Measurements from ENCODE around the gene PAXIP1.
A peak's percentile ranks its signal among the peaks of the same experiment; 100 is the strongest.

The PAXIP1 gene

DNA sequence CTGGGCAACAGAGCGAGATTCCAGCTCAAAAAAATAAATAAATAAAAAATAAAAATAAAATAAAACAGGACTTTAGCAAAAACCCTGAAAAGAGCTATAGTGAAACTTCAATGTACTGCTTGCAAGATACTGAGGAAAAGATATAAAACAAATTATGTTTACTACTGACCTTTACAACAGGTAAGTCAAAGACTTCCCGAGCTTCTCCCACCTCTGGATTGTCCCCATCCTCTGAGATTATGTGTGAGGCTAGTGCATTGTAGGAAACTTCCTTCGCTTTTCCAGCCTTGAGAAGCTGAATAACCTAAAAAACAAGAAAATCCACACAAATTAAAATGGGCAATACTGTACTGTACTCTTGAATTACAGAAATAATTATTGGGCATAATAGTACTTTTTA lies 4.4 kb downstream of the PAXIP1 start:
- POLR2A ChIA-PET: no interaction called here
- DNase-seq (ENCODE audit: extremely low spot score): no peak
- TF ChIP-seq, protein P1, sequence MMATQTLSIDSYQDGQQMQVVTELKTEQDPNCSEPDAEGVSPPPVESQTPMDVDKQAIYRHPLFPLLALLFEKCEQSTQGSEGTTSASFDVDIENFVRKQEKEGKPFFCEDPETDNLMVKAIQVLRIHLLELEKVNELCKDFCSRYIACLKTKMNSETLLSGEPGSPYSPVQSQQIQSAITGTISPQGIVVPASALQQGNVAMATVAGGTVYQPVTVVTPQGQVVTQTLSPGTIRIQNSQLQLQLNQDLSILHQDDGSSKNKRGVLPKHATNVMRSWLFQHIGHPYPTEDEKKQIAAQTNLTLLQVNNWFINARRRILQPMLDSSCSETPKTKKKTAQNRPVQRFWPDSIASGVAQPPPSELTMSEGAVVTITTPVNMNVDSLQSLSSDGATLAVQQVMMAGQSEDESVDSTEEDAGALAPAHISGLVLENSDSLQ (IDR thresholded peaks at IDR 0.05): no peak
- TF ChIP-seq L3MBTL2 (conservative IDR thresholded peaks at IDR 0.05) (no peak), FOXK2 (IDR thresholded peaks at IDR 0.05) (no peak), HDGF (IDR thresholded peaks at IDR 0.05; ENCODE audit: borderline replicate concordance) (no peak), FOXM1 (IDR thresholded peaks at IDR 0.05; ENCODE audit: borderline replicate concordance) (no peak), ELF4 (IDR thresholded peaks at IDR 0.05) (no peak), ARNT (IDR thresholded peaks at IDR 0.05) (no peak), CTBP1 (IDR thresholded peaks at IDR 0.05; ENCODE audit: borderline replicate concordance) (no peak), BHLHE40 (IDR thresholded peaks at IDR 0.05; ENCODE audit: borderline replicate concordance) (no peak), NFRKB (IDR thresholded peaks at IDR 0.05) (no peak)
- CTCF ChIA-PET: interaction anchor here (1.2 kb wide), 1 partner anchor 70 kb away, joined by 3 read pairs; no protein-coding TSS in a partner anchor

DNA sequence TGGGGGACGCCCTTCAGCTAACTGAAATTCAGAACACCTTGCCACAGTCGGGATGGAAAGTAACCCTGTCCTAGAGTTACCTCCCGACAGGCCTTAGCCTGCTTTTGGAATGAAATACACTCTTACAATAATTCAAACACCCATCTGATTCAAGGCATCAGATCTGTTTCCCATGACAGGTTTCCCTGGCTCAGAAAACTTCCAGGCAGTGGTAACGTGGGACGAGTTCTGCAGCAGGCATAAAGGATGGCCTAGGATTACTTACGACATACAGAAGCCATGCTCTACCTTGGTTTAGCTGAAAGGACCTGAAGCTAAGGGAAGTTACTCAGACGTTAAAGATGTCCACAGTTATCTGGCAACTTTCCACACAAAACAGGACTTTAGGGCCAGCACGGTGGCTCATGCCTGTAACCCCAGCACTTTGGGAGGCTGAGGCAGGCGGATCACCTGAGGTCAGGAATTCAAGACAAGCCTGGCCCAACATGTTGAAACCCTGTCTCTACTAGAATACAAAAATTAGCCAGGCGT lies 5.0 kb downstream of the PAXIP1 start:
- POLR2A ChIA-PET: no interaction called here
- CTCF ChIA-PET: interaction anchor here (1.2 kb wide), 1 partner anchor 70 kb away, joined by 3 read pairs; no protein-coding TSS in a partner anchor
- no peak for DNase-seq (ENCODE audit: extremely low spot score)
- TF ChIP-seq, protein P1 (IDR thresholded peaks at IDR 0.05): no peak
- TF ChIP-seq SP1 (IDR thresholded peaks at IDR 0.05) (no peak), CTBP1 (IDR thresholded peaks at IDR 0.05; ENCODE audit: borderline replicate concordance) (no peak), NFRKB (IDR thresholded peaks at IDR 0.05) (no peak), TARDBP (IDR thresholded peaks at IDR 0.05) (no peak), BHLHE40 (IDR thresholded peaks at IDR 0.05; ENCODE audit: borderline replicate concordance) (no peak), SUZ12 (IDR thresholded peaks at IDR 0.05) (no peak), FOXM1 (IDR thresholded peaks at IDR 0.05; ENCODE audit: borderline replicate concordance) (no peak)

DNA sequence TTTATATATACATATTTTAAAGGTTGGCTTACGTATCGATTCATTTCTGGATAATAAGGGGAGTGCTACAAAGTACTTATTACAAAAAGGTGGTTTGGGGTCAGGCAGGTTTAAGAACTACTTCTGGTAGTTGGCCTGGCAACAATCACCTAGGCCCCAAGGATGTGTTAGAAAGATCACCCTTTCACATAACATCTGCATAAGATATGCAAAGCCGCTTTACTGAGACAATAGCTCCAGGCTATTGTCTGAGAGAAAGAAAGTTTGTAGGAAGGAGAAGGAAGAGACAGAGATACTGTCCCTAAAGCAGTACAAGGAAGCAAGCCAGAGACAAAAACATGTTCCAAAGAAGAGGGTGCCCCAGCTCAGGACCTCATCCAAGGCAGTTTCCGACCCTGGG lies 6.2 kb downstream of the PAXIP1 start:
- no peak for DNase-seq (ENCODE audit: extremely low spot score)

DNA sequence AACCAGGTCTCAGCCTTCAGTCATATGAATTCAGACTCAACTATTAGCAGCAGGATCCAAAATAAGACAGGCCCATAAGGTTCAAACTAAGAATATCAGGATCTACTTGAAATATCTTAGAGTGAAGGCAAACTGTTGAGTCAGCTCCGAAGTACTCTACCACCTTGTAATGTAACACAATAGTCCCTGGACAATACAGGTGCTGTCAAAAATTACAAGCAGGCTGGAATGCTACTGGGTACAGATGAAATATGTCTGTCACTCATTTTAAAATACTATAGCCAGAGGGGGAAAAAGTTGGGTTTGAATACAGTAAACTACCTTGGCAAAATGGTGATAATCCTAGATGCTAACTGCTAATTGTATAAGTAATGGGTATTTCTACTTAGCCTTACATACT lies 6.8 kb downstream of the PAXIP1 start:
- ChIA-PET POLR2A (no interaction called here), CTCF (interaction anchor here (1.1 kb wide), 1 partner anchor 18 kb away, joined by 3 read pairs; no protein-coding TSS in a partner anchor)
- TF ChIP-seq NFRKB (IDR thresholded peaks at IDR 0.05) (no peak), TARDBP (IDR thresholded peaks at IDR 0.05) (no peak)
- no peak for DNase-seq (ENCODE audit: extremely low spot score)

More for the DNA sequence above, 6.2 kb downstream of the PAXIP1 start:
- ChIA-PET CTCF (interaction anchor here (1.1 kb wide), 1 partner anchor 18 kb away, joined by 3 read pairs; no protein-coding TSS in a partner anchor), POLR2A (no interaction called here)
- TF ChIP-seq L3MBTL2 (conservative IDR thresholded peaks at IDR 0.05) (no peak), ARNT (IDR thresholded peaks at IDR 0.05) (no peak), ELF4 (IDR thresholded peaks at IDR 0.05) (no peak), SP1 (IDR thresholded peaks at IDR 0.05) (no peak), NFRKB (IDR thresholded peaks at IDR 0.05) (no peak), FOXA1 (IDR thresholded peaks at IDR 0.05) (no peak), LEF1 (IDR thresholded peaks at IDR 0.05; ENCODE audit: borderline replicate concordance) (no peak), ZNF384 (IDR thresholded peaks at IDR 0.05) (no peak), FOXK2 (IDR thresholded peaks at IDR 0.05) (no peak), HDGF (IDR thresholded peaks at IDR 0.05; ENCODE audit: borderline replicate concordance) (no peak), TARDBP (IDR thresholded peaks at IDR 0.05) (no peak), FOXM1 (IDR thresholded peaks at IDR 0.05; ENCODE audit: borderline replicate concordance) (no peak), CTBP1 (IDR thresholded peaks at IDR 0.05; ENCODE audit: borderline replicate concordance) (no peak), BHLHE40 (IDR thresholded peaks at IDR 0.05; ENCODE audit: borderline replicate concordance) (no peak), SUZ12 (IDR thresholded peaks at IDR 0.05) (no peak)
- TF ChIP-seq, protein P1 (IDR thresholded peaks at IDR 0.05): no peak

DNA sequence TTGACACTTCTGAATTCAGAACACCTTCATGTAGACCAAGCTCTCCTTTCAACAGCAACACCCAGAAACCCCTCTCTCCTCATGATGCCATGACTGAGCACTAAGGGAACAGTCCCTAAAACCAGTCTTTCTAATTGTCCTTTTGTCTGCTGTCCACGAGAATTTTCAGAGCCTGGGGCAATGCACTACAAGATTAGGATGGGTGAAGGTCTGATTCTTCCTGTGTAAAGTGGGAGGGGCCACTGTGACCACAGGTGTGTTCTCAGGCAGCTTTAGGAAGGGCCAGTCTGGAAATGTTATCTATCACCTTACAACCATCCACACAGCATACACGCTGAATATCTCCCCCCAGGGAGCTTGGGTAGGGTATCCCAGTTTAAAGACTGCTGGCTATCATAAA lies 7.9 kb downstream of the PAXIP1 start:
- ChIA-PET POLR2A (no interaction called here), CTCF (no interaction called here)
- no peak for DNase-seq (ENCODE audit: extremely low spot score)
- TF ChIP-seq LEF1 (IDR thresholded peaks at IDR 0.05; ENCODE audit: borderline replicate concordance): no peak

DNA sequence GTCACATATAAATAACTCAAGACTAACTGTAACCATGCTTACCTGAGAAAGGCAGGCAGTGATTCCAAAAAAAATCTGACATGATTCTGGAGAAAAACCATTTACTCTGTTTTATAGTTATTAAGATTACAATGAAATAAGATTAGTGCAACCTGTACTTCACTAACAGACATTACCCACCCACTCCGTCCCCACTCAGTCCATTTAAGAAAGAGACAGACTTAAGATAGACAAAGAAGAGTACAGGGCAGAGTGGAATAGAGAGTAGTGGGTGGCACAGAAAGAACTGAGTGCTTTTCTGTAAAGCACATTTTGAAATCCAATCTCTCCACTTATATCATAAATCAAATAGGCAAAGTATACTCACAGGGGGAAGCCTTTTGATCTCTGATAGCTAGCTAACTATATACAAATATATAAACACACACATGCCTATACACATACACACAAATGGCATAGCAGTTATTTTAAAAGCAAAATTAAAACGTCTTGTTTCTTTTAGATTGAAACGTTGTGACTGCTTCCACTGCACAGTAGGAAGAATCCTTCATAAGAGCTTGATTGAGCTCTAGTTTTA lies 11.9 kb downstream of the PAXIP1 start:
- DNase-seq (ENCODE audit: extremely low spot score): peak; percentile 32
- 0 out of 2 replicates have a peak, but pooled peaks have one; percentile 13 for TF ChIP-seq FOXK2 (IDR thresholded peaks at IDR 0.05)
- TF ChIP-seq TARDBP (IDR thresholded peaks at IDR 0.05): no peak
- TF ChIP-seq, protein P1 (IDR thresholded peaks at IDR 0.05): peak; percentile 93
- TF ChIP-seq SP1 (IDR thresholded peaks at IDR 0.05): no peak
- TF ChIP-seq ZNF384 (IDR thresholded peaks at IDR 0.05): no peak
- no peak for TF ChIP-seq NFRKB (IDR thresholded peaks at IDR 0.05)
- peak; percentile 46; the same call in 1 of the 2 replicates for TF ChIP-seq FOXA1 (IDR thresholded peaks at IDR 0.05)
- no peak for TF ChIP-seq SUZ12 (IDR thresholded peaks at IDR 0.05)
- peak; percentile 66; the same call in 1 of the 2 replicates for TF ChIP-seq ARNT (IDR thresholded peaks at IDR 0.05)
- peak; percentile 100 for TF ChIP-seq LEF1 (IDR thresholded peaks at IDR 0.05; ENCODE audit: borderline replicate concordance)
- CTCF ChIA-PET: interaction anchor here (1.2 kb wide), 1 partner anchor 64 kb away, joined by 4 read pairs; no protein-coding TSS in a partner anchor
- POLR2A ChIA-PET: interaction anchor here (1.2 kb wide), 1 partner anchor 13 kb away, joined by 3 read pairs; no protein-coding TSS in a partner anchor
